Measurements from ENCODE around the gene DMRT1.

DNA sequence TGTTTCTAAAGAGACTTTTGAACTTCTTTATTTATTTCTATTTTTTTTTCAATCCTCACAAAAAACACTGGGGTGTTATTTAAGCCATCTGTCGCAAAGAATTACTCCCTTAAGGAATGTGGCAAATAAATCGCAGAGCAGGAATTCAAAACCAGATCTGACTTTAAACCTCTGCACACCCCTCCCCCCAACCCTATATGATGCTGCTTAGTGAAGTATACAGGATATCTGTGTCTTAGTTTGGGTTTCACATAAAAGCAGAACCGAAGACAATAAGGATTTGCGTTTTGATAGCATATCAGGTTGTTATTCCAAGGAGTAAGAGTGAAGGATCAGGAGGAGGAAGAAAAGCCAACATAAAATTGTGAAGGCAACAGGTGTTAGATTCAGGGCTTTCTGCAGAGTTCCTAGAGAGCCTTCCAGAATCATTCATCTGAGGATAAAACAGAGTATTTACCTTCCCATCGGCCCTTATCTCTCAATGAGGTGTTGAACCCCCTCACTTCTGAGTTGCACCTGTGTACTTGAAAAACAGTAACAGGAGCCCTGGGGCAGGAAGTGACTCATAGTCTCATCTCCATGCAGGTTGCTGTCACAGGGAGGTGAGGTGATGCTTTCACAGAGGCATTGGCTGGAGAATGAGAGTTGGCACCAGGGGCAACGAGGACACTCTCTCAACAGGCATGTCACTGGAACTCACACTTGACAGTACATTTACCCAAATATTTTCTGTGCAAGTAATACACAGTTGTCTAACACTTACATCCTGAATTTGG is 101.5 kb downstream of the DMRT1 start:
- TF ChIP-seq, protein P1, sequence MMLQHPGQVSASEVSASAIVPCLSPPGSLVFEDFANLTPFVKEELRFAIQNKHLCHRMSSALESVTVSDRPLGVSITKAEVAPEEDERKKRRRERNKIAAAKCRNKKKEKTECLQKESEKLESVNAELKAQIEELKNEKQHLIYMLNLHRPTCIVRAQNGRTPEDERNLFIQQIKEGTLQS (CRISPR knock-in tag; conservative IDR thresholded peaks at IDR 0.05), result no peak
- TF ChIP-seq ZNF121 (CRISPR knock-in tag; IDR thresholded peaks at IDR 0.05) (no peak), SP1 (CRISPR knock-in tag; conservative IDR thresholded peaks at IDR 0.05) (no peak), IRF2 (CRISPR knock-in tag; IDR thresholded peaks at IDR 0.05; ENCODE audit: borderline replicate concordance, low read depth) (no peak), CTCF (IDR thresholded peaks at IDR 0.05) (no peak), KAT7 (CRISPR knock-in tag; IDR thresholded peaks at IDR 0.05; ENCODE audit: borderline replicate concordance) (no peak), FOXP1 (CRISPR knock-in tag; IDR thresholded peaks at IDR 0.05; ENCODE audit: borderline replicate concordance) (no peak)
- TF ChIP-seq, protein P2, sequence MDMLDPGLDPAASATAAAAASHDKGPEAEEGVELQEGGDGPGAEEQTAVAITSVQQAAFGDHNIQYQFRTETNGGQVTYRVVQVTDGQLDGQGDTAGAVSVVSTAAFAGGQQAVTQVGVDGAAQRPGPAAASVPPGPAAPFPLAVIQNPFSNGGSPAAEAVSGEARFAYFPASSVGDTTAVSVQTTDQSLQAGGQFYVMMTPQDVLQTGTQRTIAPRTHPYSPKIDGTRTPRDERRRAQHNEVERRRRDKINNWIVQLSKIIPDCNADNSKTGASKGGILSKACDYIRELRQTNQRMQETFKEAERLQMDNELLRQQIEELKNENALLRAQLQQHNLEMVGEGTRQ (CRISPR knock-in tag; IDR thresholded peaks at IDR 0.05), result no peak
